HG03039 (cell line): ENCODE measurements around the gene TAGLN.

Experiments used
- ATAC-seq: cut with Tn5 transposase; IDR thresholded peaks from one replicate; pipeline ENCODE4 v1.9.1; 2021; ENCODE audit warnings: mild to moderate bottlenecking, moderate library complexity; ENCODE audit not compliant: unreplicated experiment

The TAGLN gene

GRCh38 chr11:117212697-117213355 lies 13.7 kb downstream of the TAGLN start:
- ATAC-seq, result no peak

GRCh38 chr11:117214404-117215110 lies 15.4 kb downstream of the TAGLN start:
- ATAC-seq, result no peak

GRCh38 chr11:117217141-117218084 lies 18.2 kb downstream of the TAGLN start:
- no peak for ATAC-seq

GRCh38 chr11:117218133-117218915 lies 19.2 kb downstream of the TAGLN start:
- no peak for ATAC-seq

- no peak for ATAC-seq
Observed at GRCh38 chr11:117219001-117219400, 19.8 kb downstream of the TAGLN start.

GRCh38 chr11:117219455-117219854 lies 20.3 kb downstream of the TAGLN start:
- ATAC-seq, result no peak

GRCh38 chr11:117219995-117220394 lies 20.8 kb downstream of the TAGLN start:
- no peak for ATAC-seq

- no peak for ATAC-seq
Observed at GRCh38 chr11:117220568-117220967, 21.4 kb downstream of the TAGLN start.

GRCh38 chr11:117220999-117221774 lies 22.0 kb downstream of the TAGLN start:
- ATAC-seq, result no peak

- ATAC-seq, result no peak
Observed at GRCh38 chr11:117221775-117222517, 22.8 kb downstream of the TAGLN start.

- no peak for ATAC-seq
Observed at GRCh38 chr11:117222991-117223740, 24.0 kb downstream of the TAGLN start.

- no peak for ATAC-seq
Observed at GRCh38 chr11:117223741-117224689, 24.8 kb downstream of the TAGLN start.

- no peak for ATAC-seq
Observed at GRCh38 chr11:117225553-117226170, 26.5 kb downstream of the TAGLN start.

GRCh38 chr11:117226388-117227385 lies 27.5 kb downstream of the TAGLN start:
- ATAC-seq, result no peak

GRCh38 chr11:117228091-117228490 lies 28.9 kb downstream of the TAGLN start:
- no peak for ATAC-seq

GRCh38 chr11:117229411-117229810 lies 30.2 kb downstream of the TAGLN start:
- no peak for ATAC-seq
